ENCODE results near the gene CYP4F2. TPM values are rescaled to one million over a fixed set of nuclear protein-coding genes. Genes with fewer than 3 reads are reported as not detected.
"Not testable (repeated sequence)": the region's sequence is repeated elsewhere in the genome, so short reads cannot be mapped to it uniquely, and the experiment has no call there.

Gene CYP4F2
- total and polyA plus RNA-seq, 2 experiments from 2014 or later, result not detected

DNA sequence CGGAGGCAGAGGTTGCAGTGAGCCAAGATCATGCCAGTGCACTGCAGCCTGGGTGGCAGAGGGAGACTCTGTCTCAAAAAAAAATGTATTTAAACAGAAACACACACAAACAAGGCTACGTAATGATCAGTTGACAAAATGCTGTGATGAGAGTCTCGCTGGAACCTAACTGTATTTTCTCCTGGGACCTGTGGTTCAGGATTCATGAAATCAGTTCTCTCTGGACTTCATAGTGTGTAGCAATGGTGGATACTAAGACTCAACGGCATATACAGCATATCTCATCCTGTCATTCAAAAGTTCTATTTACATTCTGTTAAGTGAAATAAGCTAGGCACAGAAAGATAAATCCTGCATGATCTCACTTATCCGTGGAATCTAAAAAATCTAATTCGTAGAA is 37.4 kb downstream of the CYP4F2 start:
- no peaks in the 10 kb centered on the region for H4K20me1 ChIP-seq (ENCODE audit: insufficient read depth)
- H3K27me3 ChIP-seq (replicated peaks; ENCODE audit: insufficient read depth), result no peaks in the 10 kb centered on the region
- no peaks in the 10 kb centered on the region for H3K9me3 ChIP-seq (ENCODE audit: low read depth)
- 32 to 41% methylated on average over 6 of the region's 6 CpGs for WGBS, 2 experiments (ENCODE audit: low coverage in 1 of 2, low lambda C conversion rate in 2 of 2, missing lambda C conversion rate in 2 of 2)
- H3F3A ChIP-seq (ENCODE audit: insufficient read depth), result no peaks in the 10 kb centered on the region
- no peak overlapping the region for H2AFZ ChIP-seq
- H3K79me2 ChIP-seq (ENCODE audit: insufficient read depth), result no peaks in the 10 kb centered on the region
- no peak overlapping the region for H3K27ac ChIP-seq
- DNase-seq, result no peak
- no peak overlapping the region for H3K9ac ChIP-seq
- in situ Hi-C loops (cut with MboI), result no loop called here
- H3K4me3 ChIP-seq, result no peak overlapping the region
- no peak overlapping the region for H3K4me2 ChIP-seq (ENCODE audit: unreplicated experiment)
- H3K36me3 ChIP-seq (ENCODE audit: low read depth), result no peaks in the 10 kb centered on the region
- H3K9me2 ChIP-seq (ENCODE audit: insufficient read depth), result no peaks in the 10 kb centered on the region
- no peaks in the 10 kb centered on the region for H3K4me1 ChIP-seq (ENCODE audit: insufficient read depth)
- TF ChIP-seq EZH2 (IDR thresholded peaks at IDR 0.05; ENCODE audit: insufficient read depth, poor library complexity, severe bottlenecking) (no peak), EZH2phosphoT487 (IDR thresholded peaks at IDR 0.05; ENCODE audit: insufficient read depth, low read depth) (no peak)

GRCh38 chr19:15859187-15859586 is 38.7 kb downstream of the CYP4F2 start:
- Histone ChIP-seq H3F3A (ENCODE audit: insufficient read depth) (no peaks in the 10 kb centered on the region), H3K9me2 (ENCODE audit: insufficient read depth) (no peaks in the 10 kb centered on the region), H3K4me3 (no peak overlapping the region), H2AFZ (no peak overlapping the region), H3K27me3 (replicated peaks; ENCODE audit: insufficient read depth) (no peaks in the 10 kb centered on the region), H3K36me3 (ENCODE audit: low read depth) (no peaks in the 10 kb centered on the region), H3K4me2 (ENCODE audit: unreplicated experiment) (no peak overlapping the region), H3K9ac (no peak overlapping the region), H3K9me3 (ENCODE audit: low read depth) (no peaks in the 10 kb centered on the region), H4K20me1 (ENCODE audit: insufficient read depth) (no peaks in the 10 kb centered on the region), H3K79me2 (ENCODE audit: insufficient read depth) (no peaks in the 10 kb centered on the region), H3K27ac (no peak overlapping the region), H3K4me1 (ENCODE audit: insufficient read depth) (no peaks in the 10 kb centered on the region)
- DNase-seq, result no peak
- in situ Hi-C loops (cut with MboI), result no loop called here
- TF ChIP-seq EZH2phosphoT487 (IDR thresholded peaks at IDR 0.05; ENCODE audit: insufficient read depth, low read depth) (no peak), EZH2 (IDR thresholded peaks at IDR 0.05; ENCODE audit: insufficient read depth, poor library complexity, severe bottlenecking) (no peak)
- 57 to 67% methylated on average over 6 of the region's 6 CpGs for WGBS, 2 experiments (ENCODE audit: low coverage in 1 of 2, low lambda C conversion rate in 2 of 2, missing lambda C conversion rate in 2 of 2)

- no peaks in the 10 kb centered on the region for H3K36me3 ChIP-seq (ENCODE audit: low read depth)
- no peaks in the 10 kb centered on the region for H3F3A ChIP-seq (ENCODE audit: insufficient read depth)
- H3K9me2 ChIP-seq (ENCODE audit: insufficient read depth), result no peaks in the 10 kb centered on the region
- no peak overlapping the region for H2AFZ ChIP-seq
- H3K79me2 ChIP-seq (ENCODE audit: insufficient read depth), result no peaks in the 10 kb centered on the region
- H3K27ac ChIP-seq, result no peak overlapping the region
- H3K4me3 ChIP-seq, result no peak overlapping the region
- in situ Hi-C loops (cut with MboI), result no loop called here
- no peaks in the 10 kb centered on the region for H3K9me3 ChIP-seq (ENCODE audit: low read depth)
- no peak overlapping the region for H3K4me2 ChIP-seq (ENCODE audit: unreplicated experiment)
- no peak overlapping the region for H3K9ac ChIP-seq
- TF ChIP-seq EZH2 (IDR thresholded peaks at IDR 0.05; ENCODE audit: insufficient read depth, poor library complexity, severe bottlenecking) (no peak), EZH2phosphoT487 (IDR thresholded peaks at IDR 0.05; ENCODE audit: insufficient read depth, low read depth) (no peak)
- H4K20me1 ChIP-seq (ENCODE audit: insufficient read depth), result no peaks in the 10 kb centered on the region
- DNase-seq, result no peak
- no peaks in the 10 kb centered on the region for H3K27me3 ChIP-seq (replicated peaks; ENCODE audit: insufficient read depth)
- WGBS, 2 experiments (ENCODE audit: low coverage in 1 of 2, low lambda C conversion rate in 2 of 2, missing lambda C conversion rate in 2 of 2), result 26 to 39% methylated on average over 3 of the region's 3 CpGs
- no peaks in the 10 kb centered on the region for H3K4me1 ChIP-seq (ENCODE audit: insufficient read depth)
Measured at GRCh38 chr19:15850385-15850784, 47.5 kb downstream of the CYP4F2 start.

DNA sequence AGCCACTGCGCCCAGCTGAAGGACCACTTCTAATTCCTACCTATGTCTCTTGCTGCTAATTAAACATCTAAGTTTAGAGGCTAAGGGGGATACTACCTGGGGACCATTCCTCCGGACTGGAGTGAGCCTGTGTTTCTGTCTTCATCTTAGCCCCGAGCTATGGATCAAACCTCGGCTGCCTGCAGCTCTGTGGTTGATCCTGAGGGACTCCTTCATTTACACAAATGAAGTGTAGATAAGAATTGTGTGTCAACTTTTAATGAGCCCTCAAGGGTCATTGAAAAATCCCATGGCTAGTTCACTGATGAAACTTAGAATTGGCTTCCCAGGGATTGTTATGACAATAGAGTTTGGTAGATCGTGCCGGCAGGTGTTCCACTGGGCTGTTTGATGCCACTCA is 51.0 kb downstream of the CYP4F2 start:
- Histone ChIP-seq H3F3A (ENCODE audit: insufficient read depth) (no peaks in the 10 kb centered on the region), H3K9me2 (ENCODE audit: insufficient read depth) (no peaks in the 10 kb centered on the region), H3K9me3 (ENCODE audit: low read depth) (no peaks in the 10 kb centered on the region), H3K4me3 (no peak overlapping the region), H4K20me1 (ENCODE audit: insufficient read depth) (no peaks in the 10 kb centered on the region), H3K27ac (no peak overlapping the region), H2AFZ (no peak overlapping the region), H3K9ac (no peak overlapping the region), H3K4me2 (ENCODE audit: unreplicated experiment) (no peak overlapping the region), H3K4me1 (ENCODE audit: insufficient read depth) (no peaks in the 10 kb centered on the region), H3K27me3 (replicated peaks; ENCODE audit: insufficient read depth) (no peaks in the 10 kb centered on the region), H3K79me2 (ENCODE audit: insufficient read depth) (no peaks in the 10 kb centered on the region), H3K36me3 (ENCODE audit: low read depth) (no peaks in the 10 kb centered on the region)
- TF ChIP-seq EZH2phosphoT487 (IDR thresholded peaks at IDR 0.05; ENCODE audit: insufficient read depth, low read depth) (no peak), EZH2 (IDR thresholded peaks at IDR 0.05; ENCODE audit: insufficient read depth, poor library complexity, severe bottlenecking) (no peak)
- WGBS, 2 experiments (ENCODE audit: low coverage in 1 of 2, low lambda C conversion rate in 2 of 2, missing lambda C conversion rate in 2 of 2), result 42 to 47% methylated on average over 6 of the region's 6 CpGs
- DNase-seq, result no peak
- in situ Hi-C loops (cut with MboI), result no loop called here

DNA sequence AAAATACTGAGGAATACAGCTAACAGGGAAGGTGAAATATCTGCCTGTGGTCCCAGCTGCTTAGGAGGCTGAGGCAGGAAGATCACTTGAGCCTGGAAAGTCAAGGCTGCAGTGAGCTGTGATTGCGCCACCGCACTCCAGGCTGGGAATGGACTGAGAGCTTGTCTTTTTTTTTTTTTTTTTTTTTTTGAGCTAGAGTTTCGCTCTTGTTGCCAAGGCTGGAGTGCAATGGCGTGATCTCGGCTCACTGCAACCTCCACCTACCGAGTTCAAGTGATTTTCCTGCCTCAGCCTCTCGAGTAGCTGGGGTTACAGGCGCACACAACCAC is 54.0 kb downstream of the CYP4F2 start:
- in situ Hi-C loops (cut with MboI); DNase-seq; H3K4me2 ChIP-seq (ENCODE audit: unreplicated experiment): not testable (repeated sequence)

More for the DNA sequence above, 54.0 kb downstream of the CYP4F2 start:
- H3K9me3 ChIP-seq (ENCODE audit: low read depth); H3K79me2 ChIP-seq (ENCODE audit: insufficient read depth); H3K36me3 ChIP-seq (ENCODE audit: low read depth); H3K9ac ChIP-seq; H3K4me1 ChIP-seq (ENCODE audit: insufficient read depth); H4K20me1 ChIP-seq (ENCODE audit: insufficient read depth); H2AFZ ChIP-seq; H3K4me3 ChIP-seq; H3K27me3 ChIP-seq (replicated peaks; ENCODE audit: insufficient read depth); H3K27ac ChIP-seq; H3F3A ChIP-seq (ENCODE audit: insufficient read depth); H3K9me2 ChIP-seq (ENCODE audit: insufficient read depth): not testable (repeated sequence)
- WGBS, 2 experiments (ENCODE audit: low coverage in 1 of 2, low lambda C conversion rate in 2 of 2, missing lambda C conversion rate in 2 of 2), result 14 to 15% methylated on average over 7 to 8 of the region's 8 CpGs
